HepG2 (cell line): ENCODE data around the gene GPS1. TPM values are rescaled to one million over a fixed set of nuclear protein-coding genes. Genes with fewer than 3 reads are reported as not detected.

Experiments used
- HNF4G ChIP-seq, 2 experiments: sonication (generic) in 1 of 2; formaldehyde crosslinking in 1 of 2; IDR thresholded peaks; 2 replicates each; pipeline versions ENCODE4 v1.4.0 to v1.6.1; 2011 to 2020; ENCODE audit warnings: borderline replicate concordance in 2 of 2, low read depth in 2 of 2, mild to moderate bottlenecking in 2 of 2, low read length in 1 of 2, missing genetic modification reagents in 1 of 2, moderate library complexity in 1 of 2
- HOXA7 ChIP-seq: sonication (generic); formaldehyde crosslinking; IDR thresholded peaks from 2 replicates; pipeline ENCODE4 v1.8.1; 2022; ENCODE audit warnings: mild to moderate bottlenecking, missing genetic modification reagents, moderate library complexity
- IRX3 ChIP-seq: sonication (generic); formaldehyde crosslinking; IDR thresholded peaks from 2 replicates; pipeline ENCODE4 v1.8.1; 2023; ENCODE audit warnings: mild to moderate bottlenecking, low read depth, missing genetic modification reagents, borderline replicate concordance
- KDM2A ChIP-seq: sonication (generic); formaldehyde crosslinking; IDR thresholded peaks from 2 replicates; pipeline ENCODE4 v1.4.0; 2020; ENCODE audit warnings: low read depth, missing genetic modification reagents, borderline replicate concordance
- NR2C2 ChIP-seq: sonication (generic); formaldehyde crosslinking; IDR thresholded peaks from 2 replicates; pipeline ENCODE4 v1.4.0; 2020; ENCODE audit warnings: missing genetic modification reagents, mild to moderate bottlenecking, moderate library complexity, borderline replicate concordance
- NR2F2 ChIP-seq: IDR thresholded peaks from 2 replicates; pipeline ENCODE4 v1.6.1; 2012; ENCODE audit warnings: low read depth, inconsistent platforms, borderline replicate concordance
- RBFOX2 ChIP-seq: fragments of 200-400 bp; formaldehyde crosslinking; IDR thresholded peaks from 2 replicates; pipeline ENCODE4 v1.6.1; 2017; ENCODE audit warnings: low read depth, mild to moderate bottlenecking, low read length
- SP5 ChIP-seq: IDR thresholded peaks from 2 replicates; pipeline ENCODE4 v1.6.1; 2016; ENCODE audit warnings: low read depth, borderline replicate concordance
- YEATS4 ChIP-seq: sonication (generic); formaldehyde crosslinking; IDR thresholded peaks from 2 replicates; pipeline ENCODE4 v1.4.0; 2020; ENCODE audit warnings: missing genetic modification reagents, borderline replicate concordance
- ZFP90 ChIP-seq: sonication (generic); formaldehyde crosslinking; IDR thresholded peaks from 2 replicates; pipeline ENCODE4 v1.8.0; 2022; ENCODE audit warnings: missing genetic modification reagents, mild to moderate bottlenecking, inconsistent platforms, borderline replicate concordance
- ZNF329 ChIP-seq: sonication (generic); formaldehyde crosslinking; IDR thresholded peaks from 2 replicates; pipeline ENCODE4 v1.9.0; 2021; ENCODE audit warnings: low read depth, mild to moderate bottlenecking, missing genetic modification reagents
- ZNF563 ChIP-seq: sonication (generic); formaldehyde crosslinking; IDR thresholded peaks from 2 replicates; pipeline ENCODE4 v1.8.0; 2022; ENCODE audit warnings: mild to moderate bottlenecking, moderate library complexity, missing genetic modification reagents
- ZSCAN31 ChIP-seq: sonication (generic); formaldehyde crosslinking; IDR thresholded peaks from 2 replicates; pipeline ENCODE4 v1.5.0; 2020; ENCODE audit warnings: low read depth, mild to moderate bottlenecking, missing genetic modification reagents
- polyA plus RNA-seq, 8 experiments: library from polyadenylated mRNA; depleted of rRNA in 3 of 8; stranded (reverse) in 7 of 8; unstranded in 1 of 8; fragments of >200 nt; fragmentation: Illumina TruSeq in 4 of 8; extraction: Trizol in 4 of 8; gene quantifications; 2 replicates each; pipeline versions ENCODE4 v1.2.1 to v1.2.3, GENCODE V29; 2011 to 2016; ENCODE audit warnings: low read depth in 4 of 8, missing spikeins in 1 of 8, mixed read lengths in 1 of 8; ENCODE audit not compliant: insufficient read depth in 1 of 8
- total RNA-seq, 5 experiments: library from RNA; depleted of rRNA; stranded (reverse); fragments of >200 nt; fragmentation: Illumina TruSeq; extraction: Trizol; gene quantifications; 2 replicates each; pipeline ENCODE4 v1.2.3, GENCODE V29; 2016; ENCODE audit warnings: low read depth in 1 of 5
- TF ChIP-seq, protein P1 (sequence below): sonication (generic); formaldehyde crosslinking; IDR thresholded peaks from 2 replicates; pipeline ENCODE4 v1.5.0; 2020; ENCODE audit warnings: mild to moderate bottlenecking, missing genetic modification reagents
- TF ChIP-seq, protein P2 (sequence below): sonication (generic); formaldehyde crosslinking; IDR thresholded peaks from 2 replicates; pipeline ENCODE4 v1.4.0; 2020; ENCODE audit warnings: mild to moderate bottlenecking, missing genetic modification reagents
- TF ChIP-seq, protein P3 (sequence below): sonication (generic); formaldehyde crosslinking; IDR thresholded peaks from 2 replicates; pipeline ENCODE4 v1.4.0; 2020; ENCODE audit warnings: missing genetic modification reagents
- TF ChIP-seq, protein P4 (sequence below): IDR thresholded peaks from 2 replicates; pipeline ENCODE4 v1.6.1; 2016; ENCODE audit warnings: missing compliant biosample characterization, missing genetic modification reagents, borderline replicate concordance

GPS1 gene
- total and polyA plus RNA-seq, 2 of the 13 experiments (the other 11 are each of a cell fraction or from before 2014, with no cell fraction given) = 124 to 128 TPM

DNA sequence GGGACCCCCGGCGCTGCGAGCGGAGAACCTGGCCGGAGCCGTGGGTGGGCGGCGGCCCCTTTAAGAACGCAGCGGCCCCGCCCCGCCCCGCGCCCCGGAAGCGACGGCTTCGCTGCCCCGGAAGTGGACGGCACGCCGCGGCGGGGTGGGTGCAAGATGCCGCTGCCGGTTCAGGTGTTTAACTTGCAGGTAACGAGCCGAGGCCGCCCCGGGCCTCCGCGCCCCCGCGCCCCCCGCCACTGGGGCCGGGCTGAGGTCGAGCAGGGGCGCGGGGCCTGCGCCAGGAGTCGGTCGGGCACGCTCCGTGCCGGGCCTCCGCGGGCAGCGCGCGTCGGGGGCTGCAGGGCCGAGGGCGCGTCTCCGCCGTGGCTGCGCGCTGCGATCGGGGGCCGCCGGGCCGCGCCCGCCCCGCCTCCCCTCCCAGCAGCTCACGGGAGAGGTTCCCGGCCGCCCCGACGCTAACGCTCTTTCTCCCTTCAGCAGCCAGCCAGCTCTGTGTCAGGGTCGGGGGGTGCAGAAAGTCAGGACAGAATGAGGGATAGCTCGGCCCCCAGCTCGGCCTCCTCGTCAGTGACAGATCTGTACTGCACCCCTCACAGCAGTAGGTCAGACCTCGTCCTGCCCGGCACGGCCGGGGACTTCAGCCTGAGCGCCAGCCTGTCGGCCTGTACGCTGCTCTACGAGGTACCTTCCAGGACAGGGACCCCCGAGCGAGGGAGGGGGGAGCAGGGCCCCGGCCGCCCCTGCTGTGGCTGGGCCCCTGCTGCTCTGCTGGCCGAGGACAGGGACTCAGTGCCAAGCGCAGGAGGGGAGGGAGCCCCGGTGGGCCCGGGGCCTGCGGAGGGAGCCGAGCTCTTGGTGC, at the start of gene GPS1, which contains the start of gene RFNG (continued):
- TF ChIP-seq, protein P1, sequence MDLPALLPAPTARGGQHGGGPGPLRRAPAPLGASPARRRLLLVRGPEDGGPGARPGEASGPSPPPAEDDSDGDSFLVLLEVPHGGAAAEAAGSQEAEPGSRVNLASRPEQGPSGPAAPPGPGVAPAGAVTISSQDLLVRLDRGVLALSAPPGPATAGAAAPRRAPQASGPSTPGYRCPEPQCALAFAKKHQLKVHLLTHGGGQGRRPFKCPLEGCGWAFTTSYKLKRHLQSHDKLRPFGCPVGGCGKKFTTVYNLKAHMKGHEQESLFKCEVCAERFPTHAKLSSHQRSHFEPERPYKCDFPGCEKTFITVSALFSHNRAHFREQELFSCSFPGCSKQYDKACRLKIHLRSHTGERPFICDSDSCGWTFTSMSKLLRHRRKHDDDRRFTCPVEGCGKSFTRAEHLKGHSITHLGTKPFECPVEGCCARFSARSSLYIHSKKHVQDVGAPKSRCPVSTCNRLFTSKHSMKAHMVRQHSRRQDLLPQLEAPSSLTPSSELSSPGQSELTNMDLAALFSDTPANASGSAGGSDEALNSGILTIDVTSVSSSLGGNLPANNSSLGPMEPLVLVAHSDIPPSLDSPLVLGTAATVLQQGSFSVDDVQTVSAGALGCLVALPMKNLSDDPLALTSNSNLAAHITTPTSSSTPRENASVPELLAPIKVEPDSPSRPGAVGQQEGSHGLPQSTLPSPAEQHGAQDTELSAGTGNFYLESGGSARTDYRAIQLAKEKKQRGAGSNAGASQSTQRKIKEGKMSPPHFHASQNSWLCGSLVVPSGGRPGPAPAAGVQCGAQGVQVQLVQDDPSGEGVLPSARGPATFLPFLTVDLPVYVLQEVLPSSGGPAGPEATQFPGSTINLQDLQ (CRISPR knock-in tag) = peak; percentile 75; the same call in 1 of the 2 replicates
- TF ChIP-seq IRX3 = no peak
- no peak for TF ChIP-seq HOXA7 (CRISPR knock-in tag)
- peak; percentile 60; the same call in 1 of the 2 replicates for TF ChIP-seq KDM2A (CRISPR knock-in tag)
- TF ChIP-seq RBFOX2 = peak; percentile 59; the same call in 1 of the 2 replicates
- peak; percentile 43; the same call in 1 of the 2 replicates for TF ChIP-seq ZSCAN31 (CRISPR knock-in tag)
- peak; percentile 41; the same call in 1 of the 2 replicates for TF ChIP-seq ZNF329 (CRISPR knock-in tag)
- TF ChIP-seq NR2F2 = no peak
- no peak; the same call in 1 of the 2 replicates for TF ChIP-seq HNF4G (IDR thresholded peaks at IDR 0.05; ENCODE audit: borderline replicate concordance, low read depth, low read length)
- TF ChIP-seq HNF4G (CRISPR knock-in tag; IDR thresholded peaks at IDR 0.05; ENCODE audit: borderline replicate concordance, low read depth) = 0 out of 2 replicates have a peak, but pooled peaks have one; percentile 32
- TF ChIP-seq, protein P2, sequence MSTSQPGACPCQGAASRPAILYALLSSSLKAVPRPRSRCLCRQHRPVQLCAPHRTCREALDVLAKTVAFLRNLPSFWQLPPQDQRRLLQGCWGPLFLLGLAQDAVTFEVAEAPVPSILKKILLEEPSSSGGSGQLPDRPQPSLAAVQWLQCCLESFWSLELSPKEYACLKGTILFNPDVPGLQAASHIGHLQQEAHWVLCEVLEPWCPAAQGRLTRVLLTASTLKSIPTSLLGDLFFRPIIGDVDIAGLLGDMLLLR (CRISPR knock-in tag) = peak; percentile 64; the same call in 1 of the 2 replicates
- TF ChIP-seq, protein P3, sequence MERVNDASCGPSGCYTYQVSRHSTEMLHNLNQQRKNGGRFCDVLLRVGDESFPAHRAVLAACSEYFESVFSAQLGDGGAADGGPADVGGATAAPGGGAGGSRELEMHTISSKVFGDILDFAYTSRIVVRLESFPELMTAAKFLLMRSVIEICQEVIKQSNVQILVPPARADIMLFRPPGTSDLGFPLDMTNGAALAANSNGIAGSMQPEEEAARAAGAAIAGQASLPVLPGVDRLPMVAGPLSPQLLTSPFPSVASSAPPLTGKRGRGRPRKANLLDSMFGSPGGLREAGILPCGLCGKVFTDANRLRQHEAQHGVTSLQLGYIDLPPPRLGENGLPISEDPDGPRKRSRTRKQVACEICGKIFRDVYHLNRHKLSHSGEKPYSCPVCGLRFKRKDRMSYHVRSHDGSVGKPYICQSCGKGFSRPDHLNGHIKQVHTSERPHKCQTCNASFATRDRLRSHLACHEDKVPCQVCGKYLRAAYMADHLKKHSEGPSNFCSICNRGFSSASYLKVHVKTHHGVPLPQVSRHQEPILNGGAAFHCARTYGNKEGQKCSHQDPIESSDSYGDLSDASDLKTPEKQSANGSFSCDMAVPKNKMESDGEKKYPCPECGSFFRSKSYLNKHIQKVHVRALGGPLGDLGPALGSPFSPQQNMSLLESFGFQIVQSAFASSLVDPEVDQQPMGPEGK (CRISPR knock-in tag) = peak; percentile 69
- TF ChIP-seq SP5 (CRISPR knock-in tag) = peak; percentile 47
- TF ChIP-seq NR2C2 = peak; percentile 98
- TF ChIP-seq YEATS4 (CRISPR knock-in tag) = peak; percentile 34; the same call in 1 of the 2 replicates
- peak; percentile 43; the same call in 1 of the 2 replicates for TF ChIP-seq ZNF563 (CRISPR knock-in tag)
- TF ChIP-seq, protein P4, sequence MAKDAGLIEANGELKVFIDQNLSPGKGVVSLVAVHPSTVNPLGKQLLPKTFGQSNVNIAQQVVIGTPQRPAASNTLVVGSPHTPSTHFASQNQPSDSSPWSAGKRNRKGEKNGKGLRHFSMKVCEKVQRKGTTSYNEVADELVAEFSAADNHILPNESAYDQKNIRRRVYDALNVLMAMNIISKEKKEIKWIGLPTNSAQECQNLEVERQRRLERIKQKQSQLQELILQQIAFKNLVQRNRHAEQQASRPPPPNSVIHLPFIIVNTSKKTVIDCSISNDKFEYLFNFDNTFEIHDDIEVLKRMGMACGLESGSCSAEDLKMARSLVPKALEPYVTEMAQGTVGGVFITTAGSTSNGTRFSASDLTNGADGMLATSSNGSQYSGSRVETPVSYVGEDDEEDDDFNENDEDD (CRISPR knock-in tag) = peak; percentile 35; the same call in 1 of the 2 replicates
- 0 out of 2 replicates have a peak, but pooled peaks have one; percentile 47 for TF ChIP-seq ZFP90 (CRISPR knock-in tag)
